NCI-H2107 treated with DMSO at 0.1 percent for 48 hours (cell line): ENCODE data around the gene SH3RF2.
"Not testable (repeated sequence)": the region's sequence is repeated elsewhere in the genome, so short reads cannot be mapped to it uniquely, and the experiment has no call there.

Experiments used
- DNase-seq: peaks from one replicate; lab custom pipeline; 2025; ENCODE audit not compliant: unreplicated experiment; lab: John Stamatoyannopoulos, UW

SH3RF2 gene

GRCh38 chr5:145947581-145947980, 11.2 kb downstream of the SH3RF2 start:
- DNase-seq = no peak

GRCh38 chr5:145948047-145948446, 11.7 kb downstream of the SH3RF2 start:
- DNase-seq = no peak

- no peak for DNase-seq
Measured at GRCh38 chr5:145948921-145949320, 12.5 kb downstream of the SH3RF2 start.

- no peak for DNase-seq
Measured at GRCh38 chr5:145949474-145949873, 13.1 kb downstream of the SH3RF2 start.

GRCh38 chr5:145951071-145951470, 14.7 kb downstream of the SH3RF2 start:
- no peak for DNase-seq

- DNase-seq = no peak
Measured at GRCh38 chr5:145953202-145953601, 16.8 kb downstream of the SH3RF2 start.

GRCh38 chr5:145954140-145954539, 17.8 kb downstream of the SH3RF2 start:
- not testable (repeated sequence) for DNase-seq

GRCh38 chr5:145957388-145957787, 21.0 kb downstream of the SH3RF2 start:
- no peak for DNase-seq

- no peak for DNase-seq
Measured at GRCh38 chr5:145958436-145958835, 22.1 kb downstream of the SH3RF2 start.

- DNase-seq = no peak
Measured at GRCh38 chr5:145960166-145960565, 23.8 kb downstream of the SH3RF2 start.

GRCh38 chr5:145960848-145961600, 24.6 kb downstream of the SH3RF2 start:
- no peak for DNase-seq

- no peak for DNase-seq
Measured at GRCh38 chr5:145962001-145962400, 25.6 kb downstream of the SH3RF2 start.

GRCh38 chr5:145964008-145964407, 27.6 kb downstream of the SH3RF2 start:
- DNase-seq = not testable (repeated sequence)

- no peak for DNase-seq
Measured at GRCh38 chr5:145965804-145966203, 29.4 kb downstream of the SH3RF2 start.

GRCh38 chr5:145967296-145967695, 30.9 kb downstream of the SH3RF2 start:
- DNase-seq = no peak

- DNase-seq = no peak
Measured at GRCh38 chr5:145968970-145969713, 32.8 kb downstream of the SH3RF2 start.

- no peak for DNase-seq
Measured at GRCh38 chr5:145969714-145970092, 33.3 kb downstream of the SH3RF2 start.

GRCh38 chr5:145971108-145971507, 34.7 kb downstream of the SH3RF2 start:
- no peak for DNase-seq

- DNase-seq = no peak
Measured at GRCh38 chr5:145971701-145972100, 35.3 kb downstream of the SH3RF2 start.

- DNase-seq = no peak
Measured at GRCh38 chr5:145975001-145975360, 38.6 kb downstream of the SH3RF2 start.

GRCh38 chr5:145975361-145976066, 39.1 kb downstream of the SH3RF2 start:
- no peak for DNase-seq
